Measurements from ENCODE around the gene ENO2. TPM values are rescaled to one million over a fixed set of nuclear protein-coding genes. Genes with fewer than 3 reads are reported as not detected.
A peak's percentile ranks its signal among the peaks of the same experiment; 100 is the strongest.

Gene ENO2
- total and polyA plus RNA-seq, 4 donors: 1.1 to 3.1 (median 1.4) TPM

- H3K4me1 ChIP-seq (ENCODE audit: control insufficient read depth in 4 of 4, insufficient read depth in 4 of 4, low read length in 3 of 4): peaks cover 4 to 37% (median 14%) of the 10 kb centered on the region in 4 donors
- 93% methylated on average over 1 of the region's 1 CpG for whole genome bisulfite sequencing
- H3K27me3 ChIP-seq (ENCODE audit: control insufficient read depth in 4 of 4, insufficient read depth in 4 of 4, low read length in 3 of 4): no peaks in the 10 kb centered on the region
- H3K27ac ChIP-seq (ENCODE audit: low read depth in 1 of 2, low read length in 2 of 2): no peak overlapping the region
- H3K9ac ChIP-seq (ENCODE audit: low read depth in 1 of 2, low read length in 2 of 2): no peak overlapping the region
- H3K9me3 ChIP-seq (ENCODE audit: control insufficient read depth in 4 of 4, low read length in 3 of 4): no peaks in the 10 kb centered on the region
- no peak for DNase-seq (ENCODE audit: low spot score)
- no peak overlapping the region for H3K4me3 ChIP-seq (ENCODE audit: low read depth in 1 of 3, low read length in 3 of 3)
- TF ChIP-seq FOXA2 (IDR thresholded peaks at IDR 0.05) (no peak), NR2F2 (IDR thresholded peaks at IDR 0.05) (no peak), JUND (IDR thresholded peaks at IDR 0.05) (no peak), YY1 (IDR thresholded peaks at IDR 0.05) (no peak), RXRA (IDR thresholded peaks at IDR 0.05) (no peak), RAD21 (IDR thresholded peaks at IDR 0.05) (no peak), HNF4A (conservative IDR thresholded peaks at IDR 0.05) (no peak), ATF3 (IDR thresholded peaks at IDR 0.05) (no peak)
- TF ChIP-seq, protein P1, sequence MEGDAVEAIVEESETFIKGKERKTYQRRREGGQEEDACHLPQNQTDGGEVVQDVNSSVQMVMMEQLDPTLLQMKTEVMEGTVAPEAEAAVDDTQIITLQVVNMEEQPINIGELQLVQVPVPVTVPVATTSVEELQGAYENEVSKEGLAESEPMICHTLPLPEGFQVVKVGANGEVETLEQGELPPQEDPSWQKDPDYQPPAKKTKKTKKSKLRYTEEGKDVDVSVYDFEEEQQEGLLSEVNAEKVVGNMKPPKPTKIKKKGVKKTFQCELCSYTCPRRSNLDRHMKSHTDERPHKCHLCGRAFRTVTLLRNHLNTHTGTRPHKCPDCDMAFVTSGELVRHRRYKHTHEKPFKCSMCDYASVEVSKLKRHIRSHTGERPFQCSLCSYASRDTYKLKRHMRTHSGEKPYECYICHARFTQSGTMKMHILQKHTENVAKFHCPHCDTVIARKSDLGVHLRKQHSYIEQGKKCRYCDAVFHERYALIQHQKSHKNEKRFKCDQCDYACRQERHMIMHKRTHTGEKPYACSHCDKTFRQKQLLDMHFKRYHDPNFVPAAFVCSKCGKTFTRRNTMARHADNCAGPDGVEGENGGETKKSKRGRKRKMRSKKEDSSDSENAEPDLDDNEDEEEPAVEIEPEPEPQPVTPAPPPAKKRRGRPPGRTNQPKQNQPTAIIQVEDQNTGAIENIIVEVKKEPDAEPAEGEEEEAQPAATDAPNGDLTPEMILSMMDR (IDR thresholded peaks at IDR 0.05; ENCODE audit: low read depth, low read length, missing input control): no peak
- peaks cover 0 to 14% (median 7%) of the 10 kb centered on the region in 4 donors for H3K36me3 ChIP-seq (ENCODE audit: control insufficient read depth in 4 of 4, insufficient read depth in 3 of 4, low read depth in 1 of 4, low read length in 3 of 4)
These were observed 18.4 kb downstream of the ENO2 start for GRCh38 chr12:6932766-6933165.

- Histone ChIP-seq H3K9ac (ENCODE audit: low read depth in 1 of 2, low read length in 2 of 2) (no peak overlapping the region), H3K27me3 (ENCODE audit: control insufficient read depth in 4 of 4, insufficient read depth in 4 of 4, low read length in 3 of 4) (no peaks in the 10 kb centered on the region), H3K9me3 (ENCODE audit: control insufficient read depth in 4 of 4, low read length in 3 of 4) (no peaks in the 10 kb centered on the region), H3K4me3 (ENCODE audit: low read depth in 1 of 3, low read length in 3 of 3) (no peak overlapping the region), H3K27ac (ENCODE audit: low read depth in 1 of 2, low read length in 2 of 2) (peak overlapping the region in 1 of 2 donors; percentile 14), H3K4me1 (ENCODE audit: control insufficient read depth in 4 of 4, insufficient read depth in 4 of 4, low read length in 3 of 4) (peaks cover 9 to 41% (median 22%) of the 10 kb centered on the region in 4 donors), H3K36me3 (ENCODE audit: control insufficient read depth in 4 of 4, insufficient read depth in 3 of 4, low read depth in 1 of 4, low read length in 3 of 4) (peaks cover 0 to 14% (median 7%) of the 10 kb centered on the region in 4 donors)
- 65% methylated on average over 8 of the region's 8 CpGs for WGBS
- TF ChIP-seq NR2F2 (IDR thresholded peaks at IDR 0.05) (peak; percentile 45), JUND (IDR thresholded peaks at IDR 0.05) (no peak)
- no peak for DNase-seq (ENCODE audit: low spot score)
These were observed 19.7 kb downstream of the ENO2 start for GRCh38 chr12:6934110-6934509.

- Histone ChIP-seq H3K9me3 (ENCODE audit: control insufficient read depth in 4 of 4, low read length in 3 of 4) (no peaks in the 10 kb centered on the region), H3K9ac (ENCODE audit: low read depth in 1 of 2, low read length in 2 of 2) (no peak overlapping the region), H3K4me3 (ENCODE audit: low read depth in 1 of 3, low read length in 3 of 3) (no peak overlapping the region), H3K4me1 (ENCODE audit: control insufficient read depth in 4 of 4, insufficient read depth in 4 of 4, low read length in 3 of 4) (peaks cover 9 to 31% (median 12%) of the 10 kb centered on the region in 4 donors), H3K27ac (ENCODE audit: low read depth in 1 of 2, low read length in 2 of 2) (peak overlapping the region in 1 of 2 donors; percentile 33), H3K27me3 (ENCODE audit: control insufficient read depth in 4 of 4, insufficient read depth in 4 of 4, low read length in 3 of 4) (no peaks in the 10 kb centered on the region), H3K36me3 (ENCODE audit: control insufficient read depth in 4 of 4, insufficient read depth in 3 of 4, low read depth in 1 of 4, low read length in 3 of 4) (peaks cover 0 to 14% (median 7%) of the 10 kb centered on the region in 4 donors)
- no peak for DNase-seq (ENCODE audit: low spot score)
- 80% methylated on average over 14 of the region's 14 CpGs for WGBS
- TF ChIP-seq MAX (IDR thresholded peaks at IDR 0.05): no peak
- no peak for TF ChIP-seq HNF4A (conservative IDR thresholded peaks at IDR 0.05)
- no peak for TF ChIP-seq GABPA (IDR thresholded peaks at IDR 0.05 in 1 of 2, conservative IDR thresholded peaks at IDR 0.05 in 1 of 2)
- no peak for TF ChIP-seq FOXA2 (IDR thresholded peaks at IDR 0.05)
These were observed 21.2 kb downstream of the ENO2 start for GRCh38 chr12:6935371-6936193.
